Liver (tissue), 2 donors: Measurements from ENCODE around the gene HNRNPUL2.

Source experiments
- RAD21 ChIP-seq, 2 donors: IDR thresholded peaks; 2 replicates each; pipeline ENCODE4 v1.6.1; 2016; ENCODE audit warnings: antibody characterized with exemption in 2 of 2, mild to moderate bottlenecking in 2 of 2
- RXRA ChIP-seq, 2 donors: IDR thresholded peaks; 2 replicates each; pipeline ENCODE4 v1.6.1; 2017 to 2018; ENCODE audit warnings: antibody characterized with exemption in 2 of 2, mild to moderate bottlenecking in 1 of 2
- TAF1 ChIP-seq: conservative IDR thresholded peaks from 2 replicates; pipeline ENCODE4 v1.6.1; 2016; ENCODE audit warnings: antibody characterized with exemption, mild to moderate bottlenecking
- TF ChIP-seq, protein P1 (sequence below): IDR thresholded peaks from 2 replicates; pipeline ENCODE4 v1.6.1; 2016; ENCODE audit warnings: antibody characterized with exemption
- TF ChIP-seq, protein P2 (sequence below): IDR thresholded peaks from 2 replicates; pipeline ENCODE4 v1.6.1; 2016; ENCODE audit warnings: antibody characterized with exemption
- donor health status: healthy.

DNA sequence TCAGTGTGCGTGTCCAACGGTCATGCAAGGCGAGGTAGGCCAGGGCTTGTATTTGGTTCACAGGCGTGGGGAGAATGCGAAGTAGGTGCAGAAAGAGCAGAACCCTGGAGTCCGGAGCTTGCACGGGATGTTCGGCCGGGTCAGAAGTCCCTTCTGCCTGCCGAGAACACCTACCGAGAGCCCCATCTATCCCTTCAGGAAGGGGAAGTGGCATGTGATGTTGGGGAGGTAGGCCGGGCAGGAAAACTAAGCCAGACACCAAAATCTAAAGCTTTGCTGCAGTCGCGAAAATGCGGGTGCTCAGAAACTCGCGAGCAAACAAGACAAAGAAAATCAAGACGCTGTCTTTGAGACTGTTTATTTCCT is 43.5 kb upstream of the HNRNPUL2 start:
- TF ChIP-seq, protein P1, sequence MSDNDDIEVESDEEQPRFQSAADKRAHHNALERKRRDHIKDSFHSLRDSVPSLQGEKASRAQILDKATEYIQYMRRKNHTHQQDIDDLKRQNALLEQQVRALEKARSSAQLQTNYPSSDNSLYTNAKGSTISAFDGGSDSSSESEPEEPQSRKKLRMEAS, result no peak
- no peak for TF ChIP-seq TAF1
- TF ChIP-seq, protein P2, sequence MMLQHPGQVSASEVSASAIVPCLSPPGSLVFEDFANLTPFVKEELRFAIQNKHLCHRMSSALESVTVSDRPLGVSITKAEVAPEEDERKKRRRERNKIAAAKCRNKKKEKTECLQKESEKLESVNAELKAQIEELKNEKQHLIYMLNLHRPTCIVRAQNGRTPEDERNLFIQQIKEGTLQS, result no peak
- no peak for TF ChIP-seq RAD21 (IDR thresholded peaks at IDR 0.05)
- TF ChIP-seq RXRA (IDR thresholded peaks at IDR 0.05), result no peak
